Stimulated activated memory B cell treated with anti-CD40 and anti-IgM and Interleukin-4, amounts not matched to agents 10 μg/mL and 1 μg/mL and 100 μg/mL, for 72 hours (primary cell): ENCODE results near the gene IBA57.
"Not testable (repeated sequence)": the region's sequence is repeated elsewhere in the genome, so short reads cannot be mapped to it uniquely, and the experiment has no call there.

Experiments used
- ATAC-seq: fragments of 150-1000 bp; cut with Tn5 transposase; 2 replicates; pipeline ENCODE4 v1.10.0; 2021
- H3K27ac Mint-ChIP-seq: one replicate; pipeline ENCODE4 v1.8.0; 2022; ENCODE audit warnings: mild to moderate bottlenecking, mixed read lengths
- H3K27me3 Mint-ChIP-seq: one replicate; pipeline ENCODE4 v1.8.0; 2022; ENCODE audit warnings: mixed read lengths
- H3K36me3 Mint-ChIP-seq: one replicate; pipeline ENCODE4 v1.8.0; 2022; ENCODE audit warnings: mixed read lengths
- H3K4me1 Mint-ChIP-seq: one replicate; pipeline ENCODE4 v1.8.0; 2022; ENCODE audit warnings: mixed read lengths
- H3K4me3 Mint-ChIP-seq: one replicate; pipeline ENCODE4 v1.8.0; 2022; ENCODE audit warnings: mild to moderate bottlenecking, moderate library complexity, mixed read lengths
- H3K9me3 Mint-ChIP-seq: one replicate; pipeline ENCODE4 v1.8.0; 2022; ENCODE audit warnings: mixed read lengths

The IBA57 gene

DNA sequence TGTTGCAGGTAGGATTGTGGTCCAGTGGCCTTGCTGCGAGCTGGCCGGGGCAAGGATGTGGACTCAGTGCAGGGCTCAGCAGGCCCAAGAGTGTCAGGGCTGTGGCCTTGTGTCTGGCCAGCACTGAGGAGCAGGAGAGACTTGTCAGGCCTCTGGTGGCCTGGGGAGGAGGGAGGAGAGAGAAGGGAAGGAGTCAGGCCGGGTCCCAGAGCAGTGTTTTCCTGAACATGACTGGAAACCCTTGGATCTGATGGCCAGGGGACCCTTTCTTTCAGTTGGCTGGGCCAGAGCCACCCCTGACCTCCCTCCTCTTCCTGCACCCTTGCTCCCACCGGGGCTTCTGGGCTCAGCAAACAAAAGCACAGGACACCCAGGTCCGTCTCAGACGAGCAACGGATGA is 5.1 kb downstream of the IBA57 start:
- H3K27ac Mint-ChIP-seq, result no peak overlapping the region
- H3K4me3 Mint-ChIP-seq, result no peak overlapping the region
- no peaks in the 10 kb centered on the region for H3K27me3 Mint-ChIP-seq
- ATAC-seq, result no peak
- H3K36me3 Mint-ChIP-seq, result peaks cover 7% of the 10 kb centered on the region
- no peaks in the 10 kb centered on the region for H3K9me3 Mint-ChIP-seq
- H3K4me1 Mint-ChIP-seq, result peaks cover 47% of the 10 kb centered on the region

DNA sequence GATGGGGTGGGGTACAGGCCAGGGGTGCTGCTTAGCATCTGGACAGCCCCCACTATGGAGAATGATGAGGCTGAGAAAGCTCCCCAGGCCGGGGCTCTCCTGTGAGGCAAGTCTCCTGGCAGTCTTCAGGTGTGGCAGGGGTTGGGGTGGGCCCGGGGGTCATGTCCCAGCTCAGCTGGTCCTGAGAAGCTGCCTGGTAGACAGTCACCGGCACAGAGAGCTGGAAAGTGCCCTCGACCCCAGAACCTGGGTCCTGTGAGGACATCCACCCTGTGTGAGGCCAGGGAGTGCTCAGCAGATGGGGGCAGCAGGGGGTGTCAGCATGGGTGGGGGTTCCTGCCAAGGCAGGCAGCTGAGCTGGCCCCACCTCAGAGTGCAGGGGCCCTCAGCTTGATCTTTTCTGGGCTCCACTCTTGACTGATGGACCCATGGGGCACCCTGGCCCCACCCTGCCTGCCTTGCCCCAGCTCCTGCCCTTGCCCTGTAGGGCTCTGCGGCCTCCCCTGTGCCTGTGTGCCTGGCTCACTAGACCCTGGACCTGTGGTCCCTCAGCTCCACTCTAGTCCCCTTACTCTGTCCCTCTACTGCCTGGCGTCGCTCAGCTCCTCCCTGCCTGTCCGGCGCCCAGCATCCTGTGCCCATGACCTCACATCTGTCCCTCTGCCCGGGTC is 5.8 kb downstream of the IBA57 start:
- ATAC-seq, result no peak
- H3K27me3 Mint-ChIP-seq, result no peaks in the 10 kb centered on the region
- peaks cover 7% of the 10 kb centered on the region for H3K36me3 Mint-ChIP-seq
- no peaks in the 10 kb centered on the region for H3K9me3 Mint-ChIP-seq
- H3K27ac Mint-ChIP-seq, result peak overlapping the region; percentile 48
- peaks cover 47% of the 10 kb centered on the region for H3K4me1 Mint-ChIP-seq
- H3K4me3 Mint-ChIP-seq, result no peak overlapping the region

DNA sequence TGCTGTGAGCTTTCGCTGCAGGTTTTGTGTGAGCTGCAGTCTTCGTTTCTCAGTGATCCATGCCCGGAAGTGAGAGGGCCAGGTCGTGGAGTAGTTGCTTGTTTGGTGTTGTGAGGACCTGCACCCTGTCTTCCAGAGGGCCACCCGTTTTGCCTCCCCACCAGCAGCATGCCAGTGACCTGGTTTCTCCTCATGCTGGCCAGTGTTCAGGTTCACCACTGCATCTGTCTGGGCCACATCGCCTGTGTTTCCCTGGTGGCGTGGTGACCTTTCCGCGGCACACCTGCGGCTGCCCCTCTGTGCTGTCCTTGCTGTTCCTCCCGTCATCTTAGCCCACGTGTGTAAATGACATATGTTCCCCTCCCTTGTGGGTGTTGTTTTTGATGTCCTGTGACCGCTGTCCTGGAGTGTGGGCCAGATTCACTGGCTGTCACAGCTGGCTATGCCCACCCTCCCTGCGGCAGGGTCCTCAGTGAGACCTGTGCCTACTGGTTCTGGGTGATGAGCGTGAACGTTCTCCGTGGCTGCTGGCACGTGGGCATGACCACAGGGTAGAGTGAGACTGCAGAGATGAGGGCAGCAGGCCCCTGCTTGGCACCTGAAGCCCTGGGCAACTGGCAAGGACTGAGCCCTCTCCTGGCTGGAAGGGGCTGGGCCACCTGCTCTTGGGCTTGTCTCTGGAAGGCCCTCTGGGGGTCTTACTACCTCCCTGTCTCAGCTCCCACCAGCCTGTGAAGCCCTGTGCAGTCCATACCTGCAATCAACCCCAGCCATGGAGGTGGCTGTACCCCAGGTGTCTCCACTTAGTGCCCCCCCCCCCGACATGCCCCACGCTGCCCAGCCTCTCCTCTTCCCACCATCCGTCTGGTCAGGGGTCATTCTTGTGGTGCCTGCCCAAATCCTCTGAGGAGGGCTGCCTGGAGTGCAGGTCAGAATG is 7.3 kb downstream of the IBA57 start:
- Mint-ChIP-seq H3K27ac (no peak overlapping the region), H3K36me3 (peaks cover 7% of the 10 kb centered on the region), H3K9me3 (no peaks in the 10 kb centered on the region), H3K4me3 (no peak overlapping the region), H3K27me3 (no peaks in the 10 kb centered on the region), H3K4me1 (peaks cover 37% of the 10 kb centered on the region)
- ATAC-seq, result no peak

DNA sequence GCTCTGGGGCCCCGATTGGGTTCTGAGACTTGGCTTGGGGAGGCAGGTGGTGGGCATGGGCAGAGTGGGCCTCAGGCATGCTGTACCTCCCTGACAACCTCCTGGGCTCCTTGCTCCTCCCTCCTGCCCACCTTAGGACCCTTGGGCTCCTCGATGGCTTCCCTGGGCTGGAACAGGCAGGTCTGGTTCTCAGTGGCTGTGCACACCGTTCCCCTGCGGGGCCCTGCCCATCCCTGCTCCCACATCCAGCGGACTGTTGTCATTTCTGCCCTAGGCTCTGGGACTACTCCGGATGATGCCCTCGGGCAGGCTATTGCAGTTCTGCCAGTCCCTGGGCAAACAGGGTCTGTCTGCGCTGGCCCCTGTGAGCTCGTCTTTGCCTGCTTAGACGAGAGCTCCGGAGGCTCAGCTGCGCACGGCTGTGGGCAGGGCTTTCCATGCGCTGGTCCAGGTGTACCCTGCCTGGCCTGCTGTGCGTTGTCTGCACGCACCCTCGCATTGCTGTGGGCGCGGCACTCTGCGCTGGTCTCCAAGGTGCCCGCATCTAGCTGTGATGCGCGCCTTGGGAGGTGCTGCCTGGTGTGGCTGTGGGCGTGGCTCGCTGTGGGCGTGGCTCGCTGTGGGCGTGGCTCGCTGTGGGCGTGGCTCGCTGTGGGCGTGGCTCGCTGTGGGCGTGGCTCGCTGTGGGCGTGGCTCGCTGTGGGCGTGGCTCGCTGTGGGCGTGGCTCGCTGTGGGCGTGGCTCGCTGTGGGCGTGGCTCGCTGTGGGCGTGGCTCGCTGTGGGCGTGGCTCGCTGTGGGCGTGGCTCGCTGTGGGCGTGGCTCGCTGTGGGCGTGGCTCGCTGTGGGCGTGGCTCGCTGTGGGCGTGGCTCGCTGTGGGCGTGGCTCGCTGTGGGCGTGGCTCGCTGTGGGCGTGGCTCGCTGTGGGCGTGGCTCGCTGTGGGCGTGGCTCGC is 8.2 kb downstream of the IBA57 start:
- H3K4me3 Mint-ChIP-seq, ATAC-seq, H3K27me3 Mint-ChIP-seq, H3K9me3 Mint-ChIP-seq, H3K27ac Mint-ChIP-seq: not testable (repeated sequence)
- peaks cover 14% of the 10 kb centered on the region for H3K36me3 Mint-ChIP-seq
- H3K4me1 Mint-ChIP-seq, result peaks cover 30% of the 10 kb centered on the region

DNA sequence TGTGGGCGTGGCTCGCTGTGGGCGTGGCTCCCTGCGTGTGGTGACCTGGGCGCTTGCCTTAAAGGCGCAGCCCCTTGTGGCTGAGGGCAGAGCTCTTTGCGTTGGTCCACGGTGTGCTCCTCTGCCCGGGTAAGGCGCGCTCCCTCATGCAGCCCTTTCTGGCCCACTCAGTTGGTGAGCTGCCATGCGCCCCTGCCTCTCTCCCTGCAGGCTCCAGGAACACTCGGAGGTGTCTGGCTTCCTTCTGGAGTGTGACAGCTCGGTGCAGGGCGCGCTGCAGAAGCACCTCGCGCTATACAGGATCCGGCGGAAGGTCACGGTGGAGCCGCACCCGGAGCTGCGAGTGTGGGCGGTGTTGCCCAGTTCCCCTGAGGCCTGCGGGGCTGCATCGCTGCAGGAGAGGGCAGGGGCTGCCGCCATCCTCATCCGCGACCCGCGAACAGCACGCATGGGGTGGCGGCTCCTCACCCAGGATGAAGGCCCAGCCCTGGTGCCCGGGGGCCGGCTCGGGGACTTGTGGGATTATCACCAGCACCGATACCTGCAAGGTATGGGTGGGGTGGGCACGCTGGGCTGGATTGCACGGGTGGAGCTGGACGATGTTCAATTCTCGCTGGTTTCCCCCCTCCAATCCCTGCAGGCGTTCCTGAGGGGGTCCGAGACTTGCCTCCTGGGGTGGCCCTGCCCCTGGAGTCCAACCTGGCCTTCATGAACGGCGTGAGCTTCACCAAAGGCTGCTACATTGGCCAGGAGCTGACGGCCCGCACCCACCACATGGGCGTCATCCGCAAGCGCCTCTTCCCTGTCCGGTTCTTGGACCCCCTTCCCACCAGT is 9.1 kb downstream of the IBA57 start:
- H3K27me3 Mint-ChIP-seq, result no peaks in the 10 kb centered on the region
- no peak overlapping the region for H3K4me3 Mint-ChIP-seq
- no peak overlapping the region for H3K27ac Mint-ChIP-seq
- H3K4me1 Mint-ChIP-seq, result peaks cover 21% of the 10 kb centered on the region
- no peaks in the 10 kb centered on the region for H3K9me3 Mint-ChIP-seq
- no peak for ATAC-seq
- peaks cover 14% of the 10 kb centered on the region for H3K36me3 Mint-ChIP-seq

DNA sequence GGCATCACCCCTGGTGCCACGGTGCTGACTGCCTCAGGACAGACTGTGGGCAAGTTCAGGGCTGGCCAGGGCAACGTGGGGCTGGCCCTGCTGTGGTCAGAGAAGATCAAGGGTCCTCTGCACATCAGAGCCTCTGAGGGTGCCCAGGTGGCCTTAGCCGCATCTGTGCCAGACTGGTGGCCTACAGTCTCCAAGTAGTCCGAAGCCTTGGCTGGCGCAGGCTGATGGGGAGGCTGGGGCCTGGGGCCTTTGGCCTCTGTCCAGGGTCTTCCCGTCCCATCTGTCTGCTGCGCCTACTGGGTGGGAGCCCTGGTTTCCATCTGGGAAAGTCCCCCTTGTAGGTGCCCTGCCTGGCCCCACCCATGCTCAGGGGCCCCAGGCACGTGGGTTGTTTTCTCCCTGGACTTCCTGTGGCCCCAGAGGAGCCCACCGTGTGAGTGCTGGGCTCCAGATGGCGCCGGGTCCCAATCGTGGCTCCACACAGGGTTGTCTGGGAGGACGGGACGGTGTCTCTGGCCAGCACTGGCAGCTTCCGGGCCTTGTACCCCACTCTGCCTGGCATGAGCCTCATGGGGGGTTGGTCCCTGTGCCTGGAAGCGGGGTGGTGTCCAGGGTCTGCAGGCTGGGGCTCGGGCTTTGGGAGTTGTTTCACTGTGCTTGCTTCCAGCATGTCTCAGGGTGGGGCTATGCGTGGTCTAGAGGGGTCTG is 9.9 kb downstream of the IBA57 start:
- Mint-ChIP-seq H3K4me1 (peaks cover 18% of the 10 kb centered on the region), H3K27me3 (no peaks in the 10 kb centered on the region), H3K36me3 (peaks cover 14% of the 10 kb centered on the region), H3K4me3 (no peak overlapping the region), H3K9me3 (no peaks in the 10 kb centered on the region), H3K27ac (no peak overlapping the region)
- no peak for ATAC-seq

DNA sequence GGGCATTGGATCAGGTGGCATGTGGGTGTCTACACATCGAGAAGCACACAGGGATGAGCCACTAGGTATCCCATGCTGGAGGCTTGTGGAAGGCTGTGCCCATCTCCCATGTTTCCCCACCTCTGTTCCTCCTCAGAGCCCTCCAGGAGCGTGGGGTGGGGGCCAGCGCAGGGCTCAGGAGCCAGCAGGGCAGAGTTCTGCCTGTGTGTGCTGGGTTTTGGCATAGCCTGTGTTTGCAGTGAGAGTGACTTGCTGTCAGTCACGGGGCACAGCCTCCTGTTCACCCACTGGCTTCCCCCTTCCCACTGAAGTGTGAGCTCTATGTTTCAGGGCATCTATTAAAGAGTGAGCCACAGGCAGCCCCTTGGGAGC is 10.4 kb downstream of the IBA57 start:
- Mint-ChIP-seq H3K4me3 (no peak overlapping the region), H3K36me3 (peaks cover 14% of the 10 kb centered on the region), H3K27ac (no peak overlapping the region), H3K27me3 (no peaks in the 10 kb centered on the region), H3K9me3 (no peaks in the 10 kb centered on the region), H3K4me1 (peaks cover 18% of the 10 kb centered on the region)
- ATAC-seq, result no peak

DNA sequence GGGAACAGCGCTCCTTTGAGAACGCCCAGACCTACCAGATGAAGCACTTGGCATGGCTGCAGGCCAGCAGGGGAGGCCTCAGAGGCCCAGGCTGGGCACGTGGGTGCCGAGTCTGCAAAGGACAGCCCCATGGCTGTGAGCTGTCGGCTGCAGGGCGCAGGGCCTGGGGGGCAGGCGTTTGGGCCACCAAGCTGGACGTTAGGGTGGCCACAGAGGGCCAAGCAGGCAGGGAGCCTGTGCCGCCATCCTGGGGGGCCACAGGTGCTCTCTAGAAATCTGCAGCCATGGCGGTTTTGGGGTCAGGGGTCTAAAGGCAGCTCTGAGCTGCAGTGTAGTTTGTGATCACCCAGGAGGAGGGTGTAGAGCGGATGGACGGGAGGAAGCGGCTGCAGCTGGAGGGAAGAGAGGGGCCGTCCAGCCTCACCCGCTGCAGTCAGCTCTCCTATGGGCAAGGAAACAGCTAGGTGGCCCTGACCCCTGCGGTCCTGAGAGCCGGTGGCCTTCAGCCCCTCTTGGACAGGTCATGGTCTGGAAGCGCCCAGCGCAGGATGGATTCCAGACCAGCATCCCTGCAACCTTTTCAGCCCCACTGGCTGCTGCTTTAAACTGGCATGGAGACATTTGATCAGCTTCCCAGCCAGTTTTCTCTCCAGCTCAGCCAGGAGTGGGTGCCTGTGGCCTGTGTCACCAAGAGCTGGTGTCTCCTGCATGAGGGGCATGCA is 11.0 kb downstream of the IBA57 start:
- ATAC-seq, result no peak
- H3K27me3 Mint-ChIP-seq, result no peaks in the 10 kb centered on the region
- peaks cover 12% of the 10 kb centered on the region for H3K36me3 Mint-ChIP-seq
- no peaks in the 10 kb centered on the region for H3K9me3 Mint-ChIP-seq
- peaks cover 15% of the 10 kb centered on the region for H3K4me1 Mint-ChIP-seq
- no peak overlapping the region for H3K27ac Mint-ChIP-seq
- H3K4me3 Mint-ChIP-seq, result no peak overlapping the region

DNA sequence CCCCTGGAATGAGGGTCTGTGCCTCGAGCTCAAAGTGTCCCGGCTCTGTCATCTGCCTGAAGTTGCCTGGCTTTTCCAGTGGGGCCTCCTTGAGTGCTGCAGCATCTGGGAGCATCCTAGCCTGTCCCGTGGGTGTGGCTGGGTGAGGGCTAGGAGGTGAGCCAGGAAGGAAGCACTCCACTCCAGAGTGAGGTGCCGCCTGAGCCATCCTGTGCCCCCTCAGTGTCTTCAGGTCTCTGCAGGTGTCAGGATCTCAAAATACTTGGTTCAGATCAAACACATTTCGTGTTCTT is 11.5 kb downstream of the IBA57 start:
- Mint-ChIP-seq H3K4me3 (no peak overlapping the region), H3K4me1 (peaks cover 10% of the 10 kb centered on the region), H3K36me3 (peaks cover 7% of the 10 kb centered on the region), H3K27ac (no peak overlapping the region), H3K27me3 (no peaks in the 10 kb centered on the region), H3K9me3 (no peaks in the 10 kb centered on the region)
- no peak for ATAC-seq

DNA sequence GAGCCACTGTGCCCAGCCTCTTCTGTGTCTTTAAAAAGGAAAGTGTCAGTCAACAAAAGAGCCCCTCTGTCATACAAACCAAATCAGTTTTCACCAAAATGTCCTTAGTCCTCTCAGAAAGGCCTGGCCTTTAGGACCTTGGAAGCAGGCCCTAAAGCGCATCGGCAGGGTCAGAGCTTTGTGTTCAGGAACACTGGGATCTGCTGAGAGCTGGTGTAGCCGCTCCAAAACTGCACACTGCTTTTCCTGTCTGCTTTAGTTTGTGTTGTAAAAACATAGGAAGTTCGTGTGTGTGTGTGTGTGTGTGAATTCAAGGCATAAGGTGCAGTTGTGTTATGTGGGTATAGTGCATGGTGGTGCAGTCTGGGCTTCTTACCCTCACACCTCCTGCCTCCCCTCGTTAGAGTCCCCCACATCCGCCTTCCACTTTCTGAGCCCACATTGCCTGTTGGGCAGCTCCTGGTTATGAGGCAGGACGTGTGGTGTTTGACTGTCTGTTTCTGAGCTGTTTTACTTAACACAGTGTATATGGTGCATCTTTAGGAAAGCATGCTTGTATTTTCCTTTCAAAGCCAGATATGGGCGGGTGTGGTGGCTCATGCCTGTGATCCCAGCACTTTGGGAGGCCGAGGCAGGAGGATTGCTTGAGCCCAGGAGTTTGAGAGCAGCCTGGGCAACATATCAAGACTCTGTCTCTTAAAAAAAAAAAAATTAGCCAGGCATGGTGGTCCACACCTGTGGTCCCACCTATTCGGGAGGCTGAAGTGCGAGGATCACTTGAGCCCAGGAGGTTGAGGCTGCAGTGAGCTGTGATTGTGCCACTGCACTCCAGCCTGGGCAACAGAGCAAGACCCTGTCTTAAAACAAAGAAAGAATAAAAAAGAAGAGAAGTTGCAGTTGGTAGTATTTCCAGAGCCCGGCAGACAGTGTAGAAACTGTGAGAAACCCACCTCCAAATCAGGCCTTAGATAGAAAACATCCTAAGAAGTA is 12.4 kb downstream of the IBA57 start:
- no peak overlapping the region for H3K4me3 Mint-ChIP-seq
- H3K9me3 Mint-ChIP-seq, result no peaks in the 10 kb centered on the region
- H3K4me1 Mint-ChIP-seq, result peaks cover 1% of the 10 kb centered on the region
- H3K36me3 Mint-ChIP-seq, result peaks cover 7% of the 10 kb centered on the region
- no peak for ATAC-seq
- H3K27me3 Mint-ChIP-seq, result no peaks in the 10 kb centered on the region
- no peak overlapping the region for H3K27ac Mint-ChIP-seq

DNA sequence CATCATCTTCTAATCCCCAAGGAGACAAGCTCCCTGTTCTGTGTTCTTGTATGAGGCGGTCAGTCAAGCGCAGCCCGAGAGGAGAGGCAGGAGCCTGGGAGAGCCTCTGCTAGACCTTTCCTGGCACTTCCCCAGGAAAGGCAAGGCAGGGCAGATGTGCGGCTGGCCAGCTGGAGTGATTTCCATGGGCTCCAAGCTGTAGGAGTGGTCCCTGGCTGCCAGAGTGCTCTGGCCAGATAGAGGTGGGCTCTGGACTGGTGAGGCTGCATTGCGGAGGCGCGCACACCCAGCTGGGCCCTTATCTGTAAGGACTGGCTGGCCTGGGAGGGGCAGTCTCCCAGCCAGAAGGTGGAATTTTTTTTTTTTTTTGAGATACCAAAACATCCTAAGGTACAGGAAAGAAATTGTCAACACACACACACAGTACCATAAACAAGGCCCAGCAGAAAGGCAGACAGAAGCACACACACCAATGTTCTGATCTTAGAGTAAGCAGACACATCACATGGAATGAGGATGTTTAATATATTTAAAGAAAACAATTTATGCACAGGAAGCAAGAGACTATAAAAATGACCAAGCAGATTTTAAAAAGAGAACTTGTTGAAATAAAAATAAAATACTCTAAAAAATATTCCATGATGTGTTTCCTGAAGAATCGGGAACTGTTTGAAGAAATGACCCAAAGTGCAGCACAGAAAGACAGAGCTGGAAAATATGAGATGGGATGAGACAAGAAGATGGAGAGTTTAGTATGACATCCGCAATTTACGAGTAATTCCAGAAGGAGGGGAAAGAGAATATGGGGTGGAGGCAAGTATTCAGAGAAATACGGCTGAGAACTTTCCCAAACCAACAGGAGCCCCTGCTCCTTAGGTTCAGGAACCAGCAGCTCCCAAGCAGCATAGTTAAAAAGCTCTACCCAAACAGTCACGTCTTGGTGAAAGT is 13.4 kb downstream of the IBA57 start:
- no peaks in the 10 kb centered on the region for H3K27me3 Mint-ChIP-seq
- ATAC-seq, result no peak
- no peak overlapping the region for H3K27ac Mint-ChIP-seq
- no peaks in the 10 kb centered on the region for H3K9me3 Mint-ChIP-seq
- H3K4me3 Mint-ChIP-seq, result no peak overlapping the region
- H3K4me1 Mint-ChIP-seq, result no peaks in the 10 kb centered on the region
- H3K36me3 Mint-ChIP-seq, result peaks cover 7% of the 10 kb centered on the region
